ENCODE data around the gene DCPS. TPM values are rescaled to one million over a fixed set of nuclear protein-coding genes. Genes with fewer than 3 reads are reported as not detected.

DCPS gene
- total RNA-seq, 1 experiment from 2014 or later, result 31.2 TPM

DNA sequence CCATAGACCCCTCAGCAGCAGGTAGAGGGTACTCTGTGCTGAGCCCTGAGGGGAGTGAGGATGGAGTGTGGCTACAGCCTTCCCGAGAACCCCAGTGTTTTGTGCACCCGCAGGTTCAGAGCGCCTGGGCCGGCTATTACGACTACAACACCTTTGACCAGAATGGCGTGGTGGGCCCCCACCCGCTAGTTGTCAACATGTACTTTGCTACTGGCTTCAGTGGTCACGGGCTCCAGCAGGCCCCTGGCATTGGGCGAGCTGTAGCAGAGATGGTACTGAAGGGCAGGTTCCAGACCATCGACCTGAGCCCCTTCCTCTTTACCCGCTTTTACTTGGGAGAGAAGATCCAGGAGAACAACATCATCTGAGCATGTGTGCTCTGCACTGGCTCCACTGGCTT is 26.5 kb upstream of the DCPS start:
- intact Hi-C loops (cut with micrococcal nuclease; ENCODE audit: unreplicated experiment), result no loop called here

DNA sequence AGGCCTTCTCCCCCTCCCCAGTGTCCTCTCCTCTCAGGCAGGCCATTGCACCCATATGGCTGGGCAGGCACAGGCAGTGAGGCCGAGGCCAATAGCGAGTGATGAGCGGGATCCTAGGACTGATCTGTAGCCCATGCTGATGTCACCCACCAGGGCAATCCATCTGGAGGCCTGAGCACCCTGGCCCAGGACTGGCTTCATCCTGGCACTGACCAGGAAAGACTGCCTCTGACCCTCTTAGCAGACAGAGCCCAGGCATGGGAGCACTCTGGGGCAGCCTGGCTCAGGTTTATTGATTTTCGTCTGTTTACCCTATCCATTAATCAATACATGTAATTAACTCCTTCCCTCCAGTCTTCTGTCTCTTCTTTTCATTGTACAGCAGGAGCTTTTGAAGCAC is 26.1 kb upstream of the DCPS start:
- Histone ChIP-seq H3K27me3 (replicated peaks; ENCODE audit: insufficient read depth, low read depth, low read length, poor library complexity) (no peaks in the 10 kb centered on the region), H3K4me1 (ENCODE audit: insufficient read depth, low read length, poor library complexity, severe bottlenecking) (no peaks in the 10 kb centered on the region), H3K4me3 (ENCODE audit: low read depth, low read length, poor library complexity, severe bottlenecking) (no peak overlapping the region), H3K9me3 (ENCODE audit: low read depth, low read length, poor library complexity, severe bottlenecking) (no peaks in the 10 kb centered on the region), H3K36me3 (ENCODE audit: insufficient read depth, low read length, poor library complexity, severe bottlenecking) (peaks cover 21% of the 10 kb centered on the region), H3K27ac (ENCODE audit: low read depth, low read length, poor library complexity, severe bottlenecking) (no peak overlapping the region)
- no TSS peak for BruUV-seq (replicated peaks)
- TF ChIP-seq EZH2 (IDR thresholded peaks at IDR 0.05; ENCODE audit: borderline replicate concordance, low read depth, low read length, poor library complexity, severe bottlenecking), result no peak
- TF ChIP-seq, protein P1, sequence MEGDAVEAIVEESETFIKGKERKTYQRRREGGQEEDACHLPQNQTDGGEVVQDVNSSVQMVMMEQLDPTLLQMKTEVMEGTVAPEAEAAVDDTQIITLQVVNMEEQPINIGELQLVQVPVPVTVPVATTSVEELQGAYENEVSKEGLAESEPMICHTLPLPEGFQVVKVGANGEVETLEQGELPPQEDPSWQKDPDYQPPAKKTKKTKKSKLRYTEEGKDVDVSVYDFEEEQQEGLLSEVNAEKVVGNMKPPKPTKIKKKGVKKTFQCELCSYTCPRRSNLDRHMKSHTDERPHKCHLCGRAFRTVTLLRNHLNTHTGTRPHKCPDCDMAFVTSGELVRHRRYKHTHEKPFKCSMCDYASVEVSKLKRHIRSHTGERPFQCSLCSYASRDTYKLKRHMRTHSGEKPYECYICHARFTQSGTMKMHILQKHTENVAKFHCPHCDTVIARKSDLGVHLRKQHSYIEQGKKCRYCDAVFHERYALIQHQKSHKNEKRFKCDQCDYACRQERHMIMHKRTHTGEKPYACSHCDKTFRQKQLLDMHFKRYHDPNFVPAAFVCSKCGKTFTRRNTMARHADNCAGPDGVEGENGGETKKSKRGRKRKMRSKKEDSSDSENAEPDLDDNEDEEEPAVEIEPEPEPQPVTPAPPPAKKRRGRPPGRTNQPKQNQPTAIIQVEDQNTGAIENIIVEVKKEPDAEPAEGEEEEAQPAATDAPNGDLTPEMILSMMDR (conservative IDR thresholded peaks at IDR 0.05; ENCODE audit: low read depth, low read length), result no peak
- no peak for DNase-seq (ENCODE audit: low spot score)
- POLR2A ChIA-PET (ENCODE audit: low non-redundant PET), result no interaction called here
- intact Hi-C loops (cut with micrococcal nuclease; ENCODE audit: unreplicated experiment), result no loop called here
- CTCF ChIA-PET, result no interaction called here

More for the DNA sequence above, 26.5 kb upstream of the DCPS start:
- DNase-seq (ENCODE audit: low spot score), result no peak
- no peaks in the 10 kb centered on the region for H3K27me3 ChIP-seq (replicated peaks; ENCODE audit: insufficient read depth, low read depth, low read length, poor library complexity)
- BruUV-seq (replicated peaks), result no TSS peak
- no peak overlapping the region for H3K4me3 ChIP-seq (ENCODE audit: low read depth, low read length, poor library complexity, severe bottlenecking)
- no peaks in the 10 kb centered on the region for H3K4me1 ChIP-seq (ENCODE audit: insufficient read depth, low read length, poor library complexity, severe bottlenecking)
- H3K36me3 ChIP-seq (ENCODE audit: insufficient read depth, low read length, poor library complexity, severe bottlenecking), result peaks cover 23% of the 10 kb centered on the region
- no peaks in the 10 kb centered on the region for H3K9me3 ChIP-seq (ENCODE audit: low read depth, low read length, poor library complexity, severe bottlenecking)
- H3K27ac ChIP-seq (ENCODE audit: low read depth, low read length, poor library complexity, severe bottlenecking), result no peak overlapping the region
- CTCF ChIA-PET, result no interaction called here
- TF ChIP-seq, protein P1 (conservative IDR thresholded peaks at IDR 0.05; ENCODE audit: low read depth, low read length), result no peak
- TF ChIP-seq EZH2 (IDR thresholded peaks at IDR 0.05; ENCODE audit: borderline replicate concordance, low read depth, low read length, poor library complexity, severe bottlenecking), result no peak
- POLR2A ChIA-PET (ENCODE audit: low non-redundant PET), result interaction anchor here (0.6 kb wide), 1 partner anchor 38 kb away, joined by 14 read pairs; no protein-coding TSS in a partner anchor

DNA sequence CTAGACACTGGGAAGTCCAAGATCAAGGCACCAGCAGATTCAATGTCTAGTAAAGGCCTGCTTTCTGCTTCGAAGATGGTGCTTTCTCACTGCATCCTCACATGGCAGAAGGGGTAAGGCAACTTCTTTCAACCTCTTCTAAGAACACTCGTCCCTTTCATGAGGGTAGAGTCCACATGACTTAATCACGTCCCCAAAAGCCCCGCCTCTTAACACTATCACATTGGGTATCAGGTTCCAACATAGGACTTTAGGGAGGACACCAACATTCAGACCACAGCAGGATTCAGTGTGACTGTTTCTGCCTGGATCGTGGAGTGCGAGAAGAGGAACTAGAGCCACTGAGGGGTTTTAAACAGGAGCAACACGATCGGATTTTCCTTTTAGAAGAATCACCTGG is 24.7 kb upstream of the DCPS start:
- H3K27ac ChIP-seq (ENCODE audit: low read depth, low read length, poor library complexity, severe bottlenecking), result no peak overlapping the region
- POLR2A ChIA-PET (ENCODE audit: low non-redundant PET), result no interaction called here
- H3K9me3 ChIP-seq (ENCODE audit: low read depth, low read length, poor library complexity, severe bottlenecking), result no peaks in the 10 kb centered on the region
- H3K4me1 ChIP-seq (ENCODE audit: insufficient read depth, low read length, poor library complexity, severe bottlenecking), result peaks cover 8% of the 10 kb centered on the region
- no TSS peak for BruUV-seq (replicated peaks)
- peaks cover 9% of the 10 kb centered on the region for H3K36me3 ChIP-seq (ENCODE audit: insufficient read depth, low read length, poor library complexity, severe bottlenecking)
- intact Hi-C loops (cut with micrococcal nuclease; ENCODE audit: unreplicated experiment), result no loop called here
- TF ChIP-seq EZH2 (IDR thresholded peaks at IDR 0.05; ENCODE audit: borderline replicate concordance, low read depth, low read length, poor library complexity, severe bottlenecking), result no peak
- TF ChIP-seq, protein P1 (conservative IDR thresholded peaks at IDR 0.05; ENCODE audit: low read depth, low read length), result no peak
- no peak for DNase-seq (ENCODE audit: low spot score)
- no peaks in the 10 kb centered on the region for H3K27me3 ChIP-seq (replicated peaks; ENCODE audit: insufficient read depth, low read depth, low read length, poor library complexity)
- CTCF ChIA-PET, result no interaction called here
- H3K4me3 ChIP-seq (ENCODE audit: low read depth, low read length, poor library complexity, severe bottlenecking), result no peak overlapping the region
